Sigmoid colon (tissue), 7 donors: ENCODE results near the gene VIT. TPM values are rescaled to one million over a fixed set of nuclear protein-coding genes. Genes with fewer than 3 reads are reported as not detected.
A peak's percentile ranks its signal among the peaks of the same experiment; 100 is the strongest.

Experiments
- DNase-seq: peaks from one replicate; pipeline ENCODE4 v3.0.0-alpha.2; 2019
- H3K27ac ChIP-seq, 4 donors: fragments of 200-600 bp; sonication (generic); one replicate each; pipeline ENCODE4 v1.5.1; 2016 to 2019; ENCODE audit warnings: mild to moderate bottlenecking in 1 of 4
- H3K27me3 ChIP-seq, 3 donors: fragments of 200-600 bp; sonication (generic); one replicate each; pipeline ENCODE4 v1.5.1; 2019; ENCODE audit warnings: mild to moderate bottlenecking in 1 of 3
- H3K36me3 ChIP-seq, 4 donors: fragments of 200-600 bp; sonication (generic); one replicate each; pipeline ENCODE4 v1.5.1; 2016 to 2019
- H3K4me1 ChIP-seq, 4 donors: fragments of 200-600 bp; sonication (generic); one replicate each; pipeline ENCODE4 v1.5.1; 2017 to 2019
- H3K4me3 ChIP-seq, 4 donors: fragments of 200-600 bp; sonication (generic); one replicate each; pipeline ENCODE4 v1.5.1; 2017 to 2019; ENCODE audit warnings: mild to moderate bottlenecking in 2 of 4, moderate library complexity in 1 of 4
- H3K9me3 ChIP-seq, 4 donors: fragments of 200-600 bp in 3 of 4; sonication (generic) in 3 of 4; one replicate each; pipeline versions ENCODE4 v1.5.1 to v1.6.1; 2013 to 2019
- EP300 ChIP-seq, 4 donors: sonication (generic); formaldehyde crosslinking; IDR thresholded peaks; one replicate each; pipeline ENCODE4 v1.6.1; 2017; ENCODE audit warnings: antibody characterized with exemption in 4 of 4
- POLR2A ChIP-seq, 2 donors: fragments of 450-650 bp; IDR thresholded peaks; one replicate each; pipeline ENCODE4 v1.6.1; 2016; ENCODE audit warnings: antibody characterized with exemption in 2 of 2, mild to moderate bottlenecking in 2 of 2, moderate library complexity in 2 of 2
- POLR2AphosphoS5 ChIP-seq, 4 donors: sonication (generic); formaldehyde crosslinking; IDR thresholded peaks; one replicate each; pipeline ENCODE4 v1.6.1; 2017; ENCODE audit warnings: antibody characterized with exemption in 4 of 4
- WGBS, 2 donors: extraction: QIAGEN DNeasy Blood & Tissue Kit; methylation state at CpG; one replicate each; pipeline ENCODE4 v1.1.7; 2013; 5-methylcytosine and 5-hydroxymethylcytosine counted together
- intact Hi-C: fragments of 100-400 bp; cut with DNase I; formaldehyde crosslinking; loops from one replicate; pipeline ENCODE4 v1.15.1; 2023
- polyA plus RNA-seq, 3 donors: library from polyadenylated mRNA; stranded (reverse); fragments of 200-250 nt; gene quantifications; one replicate each; pipeline ENCODE4 v1.2.3, GENCODE V29; 2013
- total RNA-seq, 4 donors: library from RNA; depleted of rRNA; stranded (reverse); fragments of >200 nt; gene quantifications; one replicate each; pipeline ENCODE4 v1.1.0, GENCODE V29; 2016
- TF ChIP-seq, protein P1 (sequence below), 4 experiments: fragments of 450-650 bp in 3 of 4; fragments of 200-600 bp in 1 of 4; IDR thresholded peaks; one replicate each; pipeline ENCODE4 v1.5.1; 2016 to 2019; ENCODE audit warnings: antibody characterized with exemption in 4 of 4, mild to moderate bottlenecking in 3 of 4, moderate library complexity in 2 of 4
- donor health status: healthy with polysubstance abuse.
- donor health status: Bipolar disorder and iron deficiency.
- donor health status: healthy.

Gene VIT
- total and polyA plus RNA-seq, 7 donors: 1.1 to 16.5 (median 9.6) TPM; not detected in 1

DNA sequence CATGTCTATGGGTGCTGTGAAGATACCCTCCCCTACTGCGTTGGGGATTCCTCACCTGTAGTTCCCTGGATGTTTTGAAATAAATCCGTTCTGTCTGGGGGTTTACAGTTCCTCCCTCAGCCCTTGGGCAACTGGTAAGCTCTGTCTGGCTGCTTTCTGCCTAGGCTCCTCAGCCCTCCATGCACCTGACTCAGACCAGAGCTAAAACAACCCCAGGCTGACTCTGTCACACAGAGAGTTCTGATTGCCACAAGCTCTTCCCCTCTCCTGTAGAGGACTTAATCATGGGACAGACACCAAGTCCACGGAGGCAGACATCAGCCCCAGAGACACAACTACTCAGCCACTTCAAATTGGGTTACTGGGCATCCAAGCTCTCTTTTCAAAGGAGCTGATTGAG is 6.3 kb downstream of the VIT start:
- Histone ChIP-seq H3K4me1 (no peaks in the 10 kb centered on the region), H3K9me3 (no peaks in the 10 kb centered on the region), H3K27ac (no peak overlapping the region), H3K4me3 (no peak overlapping the region), H3K36me3 (no peaks in the 10 kb centered on the region), H3K27me3 (no peaks in the 10 kb centered on the region)
- 86 to 94% methylated on average over 3 of the region's 3 CpGs for WGBS, 2 donors
- intact Hi-C loops: no loop called here
- TF ChIP-seq, protein P1, sequence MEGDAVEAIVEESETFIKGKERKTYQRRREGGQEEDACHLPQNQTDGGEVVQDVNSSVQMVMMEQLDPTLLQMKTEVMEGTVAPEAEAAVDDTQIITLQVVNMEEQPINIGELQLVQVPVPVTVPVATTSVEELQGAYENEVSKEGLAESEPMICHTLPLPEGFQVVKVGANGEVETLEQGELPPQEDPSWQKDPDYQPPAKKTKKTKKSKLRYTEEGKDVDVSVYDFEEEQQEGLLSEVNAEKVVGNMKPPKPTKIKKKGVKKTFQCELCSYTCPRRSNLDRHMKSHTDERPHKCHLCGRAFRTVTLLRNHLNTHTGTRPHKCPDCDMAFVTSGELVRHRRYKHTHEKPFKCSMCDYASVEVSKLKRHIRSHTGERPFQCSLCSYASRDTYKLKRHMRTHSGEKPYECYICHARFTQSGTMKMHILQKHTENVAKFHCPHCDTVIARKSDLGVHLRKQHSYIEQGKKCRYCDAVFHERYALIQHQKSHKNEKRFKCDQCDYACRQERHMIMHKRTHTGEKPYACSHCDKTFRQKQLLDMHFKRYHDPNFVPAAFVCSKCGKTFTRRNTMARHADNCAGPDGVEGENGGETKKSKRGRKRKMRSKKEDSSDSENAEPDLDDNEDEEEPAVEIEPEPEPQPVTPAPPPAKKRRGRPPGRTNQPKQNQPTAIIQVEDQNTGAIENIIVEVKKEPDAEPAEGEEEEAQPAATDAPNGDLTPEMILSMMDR (IDR thresholded peaks at IDR 0.05): no peak
- no peak for TF ChIP-seq POLR2AphosphoS5 (IDR thresholded peaks at IDR 0.05)
- no peak for TF ChIP-seq POLR2A (IDR thresholded peaks at IDR 0.05)
- TF ChIP-seq EP300 (IDR thresholded peaks at IDR 0.05): no peak
- DNase-seq: no peak

DNA sequence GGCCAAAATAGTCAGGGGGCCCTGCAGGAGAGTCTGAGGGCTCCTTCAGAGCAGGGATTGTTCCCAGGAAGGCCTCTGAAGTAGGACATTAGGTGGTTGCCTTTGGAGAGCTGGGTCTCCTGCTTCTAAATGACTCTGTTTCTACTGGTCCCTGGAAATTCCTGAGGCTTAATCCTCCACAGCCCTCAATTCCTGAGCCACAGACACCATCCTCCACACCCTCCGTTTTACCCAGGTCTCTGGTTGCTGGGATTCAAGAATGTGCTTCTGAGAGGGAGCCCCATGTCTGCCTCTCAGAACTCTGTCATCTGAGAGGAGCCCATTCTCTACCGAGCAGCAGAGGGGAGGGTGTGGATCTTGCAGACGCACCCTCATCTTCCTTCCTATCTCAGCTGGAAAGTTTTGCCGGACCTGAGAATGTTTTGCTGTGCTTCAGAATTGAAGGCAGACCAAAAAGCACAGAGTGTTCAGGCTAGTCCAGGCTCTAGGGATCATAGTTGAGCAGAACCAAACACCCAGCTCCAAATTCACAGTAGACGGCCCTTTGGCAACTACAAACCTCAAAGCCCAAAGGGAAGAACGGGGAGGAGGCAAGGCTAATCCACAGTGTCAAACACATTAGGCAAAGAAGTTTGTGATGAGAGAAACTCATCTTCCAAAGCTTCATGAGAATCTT is 8.1 kb downstream of the VIT start:
- H3K27ac ChIP-seq: peak overlapping the region in 3 of 4 donors; percentile 14 to 65 (median 17)
- TF ChIP-seq, protein P1 (IDR thresholded peaks at IDR 0.05): no peak
- TF ChIP-seq EP300 (IDR thresholded peaks at IDR 0.05) (no peak), POLR2A (IDR thresholded peaks at IDR 0.05) (no peak), POLR2AphosphoS5 (IDR thresholded peaks at IDR 0.05) (no peak)
- WGBS, 2 donors: 86 to 93% methylated on average over 6 of the region's 6 CpGs
- intact Hi-C loops: no loop called here
- peak; percentile 67 for DNase-seq
- H3K4me3 ChIP-seq: no peak overlapping the region
- no peaks in the 10 kb centered on the region for H3K27me3 ChIP-seq
- no peaks in the 10 kb centered on the region for H3K36me3 ChIP-seq
- H3K9me3 ChIP-seq: no peaks in the 10 kb centered on the region
- H3K4me1 ChIP-seq: no peaks in the 10 kb centered on the region

DNA sequence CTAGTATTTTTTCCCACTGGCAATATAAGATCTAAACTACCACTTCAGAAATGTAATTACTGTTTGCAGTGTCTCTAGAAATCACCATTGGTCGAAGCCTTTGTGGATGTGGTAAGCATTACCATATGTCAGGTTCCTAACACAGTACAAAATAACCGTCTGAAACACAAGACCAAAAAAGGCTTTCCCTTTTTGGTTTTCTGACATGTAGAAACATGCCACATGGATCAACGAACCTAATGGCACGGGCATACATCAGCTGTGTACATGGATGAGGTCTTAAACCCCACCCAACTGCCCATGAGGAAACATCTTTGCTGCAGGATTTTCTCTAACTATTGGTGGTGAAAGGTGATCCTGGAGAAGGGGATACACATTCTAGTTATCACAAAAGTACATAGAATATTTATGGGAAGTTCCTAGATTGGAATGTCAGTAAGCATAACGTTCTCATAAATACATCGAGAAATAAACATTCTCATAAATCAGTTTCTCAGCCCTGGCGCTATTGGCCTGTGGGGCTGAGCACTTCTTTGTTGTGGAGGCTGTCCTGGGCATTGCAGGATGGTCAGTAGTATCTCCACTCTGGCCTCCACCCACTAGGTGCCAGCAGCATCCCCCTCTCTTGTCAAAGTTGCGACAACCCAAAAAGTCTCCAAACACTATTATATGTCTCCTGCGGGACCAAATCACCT is 9.0 kb downstream of the VIT start:
- no peaks in the 10 kb centered on the region for H3K36me3 ChIP-seq
- WGBS, 2 donors: 87% methylated on average over 9 of the region's 9 CpGs
- H3K4me3 ChIP-seq: no peak overlapping the region
- no peaks in the 10 kb centered on the region for H3K9me3 ChIP-seq
- TF ChIP-seq POLR2AphosphoS5 (IDR thresholded peaks at IDR 0.05) (no peak), POLR2A (IDR thresholded peaks at IDR 0.05) (no peak), EP300 (IDR thresholded peaks at IDR 0.05) (no peak)
- TF ChIP-seq, protein P1 (IDR thresholded peaks at IDR 0.05): no peak
- no peak for DNase-seq
- H3K27me3 ChIP-seq: no peaks in the 10 kb centered on the region
- H3K27ac ChIP-seq: peak overlapping the region in 2 of 4 donors; percentile 14 to 65
- intact Hi-C loops: no loop called here
- H3K4me1 ChIP-seq: no peaks in the 10 kb centered on the region

DNA sequence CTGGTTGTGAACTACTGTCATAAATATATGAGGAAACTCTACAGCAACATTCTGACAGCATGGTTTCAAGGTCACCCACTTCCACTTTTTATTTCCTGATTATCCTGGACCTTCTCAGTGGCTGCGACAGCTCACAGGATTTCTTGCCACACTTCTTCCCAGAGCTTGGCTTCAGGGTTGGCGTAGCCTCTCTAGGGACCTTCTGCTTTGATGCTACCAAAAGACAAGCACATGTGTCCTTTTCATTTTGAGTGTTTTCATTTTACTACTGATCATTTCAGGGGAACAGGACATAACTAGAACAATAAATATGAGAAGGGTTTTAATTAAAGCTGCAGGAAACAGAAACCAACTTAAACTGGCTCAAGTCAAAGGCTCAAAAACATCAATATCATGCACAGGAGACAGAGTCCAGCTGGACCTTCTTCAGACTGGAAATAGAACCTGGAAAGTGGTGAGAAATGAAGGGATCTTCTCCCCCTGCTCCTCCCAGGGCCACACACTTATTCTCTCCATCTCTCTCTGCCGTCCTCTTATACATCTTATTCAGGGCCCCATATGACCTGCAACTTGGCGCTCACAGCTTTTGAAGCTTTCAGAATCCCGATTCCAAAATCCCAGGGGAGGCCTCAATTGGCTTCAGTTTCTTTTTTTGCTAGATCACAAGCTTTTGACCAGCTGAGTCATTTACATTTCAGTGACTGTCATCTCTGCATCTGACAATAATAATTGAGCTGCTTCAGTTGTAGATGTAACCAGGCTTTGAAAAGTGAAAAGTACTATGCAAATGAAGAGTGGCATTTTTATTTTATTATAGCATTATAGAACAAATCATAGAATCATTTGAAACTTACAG is 9.7 kb downstream of the VIT start:
- 75 to 88% methylated on average over 5 of the region's 5 CpGs for WGBS, 2 donors
- no peaks in the 10 kb centered on the region for H3K27me3 ChIP-seq
- peaks cover 0 to 3% (median 1%) of the 10 kb centered on the region in 4 donors for H3K9me3 ChIP-seq
- no peak overlapping the region for H3K4me3 ChIP-seq
- H3K36me3 ChIP-seq: no peaks in the 10 kb centered on the region
- intact Hi-C loops: no loop called here
- H3K27ac ChIP-seq: peak overlapping the region in 1 of 4 donors; percentile 65
- no peaks in the 10 kb centered on the region for H3K4me1 ChIP-seq
- no peak for DNase-seq
- TF ChIP-seq, protein P1 (IDR thresholded peaks at IDR 0.05): no peak
- TF ChIP-seq POLR2AphosphoS5 (IDR thresholded peaks at IDR 0.05): peak in 1 of 4 donors; percentile 28
